Adrenal gland (tissue), 12 donors: Measurements from ENCODE around the gene SHLD1. TPM values are rescaled to one million over a fixed set of nuclear protein-coding genes. Genes with fewer than 3 reads are reported as not detected.

Experiments used
- DNase-seq, 7 donors: peaks; one replicate each; pipeline ENCODE4 v3.0.0-alpha.2; 2019 to 2020
- H3K27ac ChIP-seq, 5 donors: fragments of 200-600 bp; sonication (generic) in 4 of 5; 1 replicate in 3 of 5; 2 replicates in 2 of 5; pipeline versions ENCODE4 v1.5.1 to v1.8.0; 2016 to 2020; ENCODE audit warnings: mild to moderate bottlenecking in 1 of 5
- H3K27me3 ChIP-seq: fragments of 200-600 bp; 2 replicates; pipeline ENCODE4 v1.8.0; 2021
- H3K36me3 ChIP-seq, 2 donors: fragments of 200-600 bp; replicated peaks in 1 of 2; 1 replicate in 1 of 2; 2 replicates in 1 of 2; pipeline versions ENCODE4 v1.5.1 to v1.8.0; 2018 to 2022
- H3K4me1 ChIP-seq, 2 donors: fragments of 200-600 bp; replicated peaks in 1 of 2; 1 replicate in 1 of 2; 2 replicates in 1 of 2; pipeline versions ENCODE4 v1.5.1 to v1.8.0; 2018 to 2021
- H3K4me3 ChIP-seq, 4 donors: fragments of 200-600 bp; sonication (generic) in 3 of 4; one replicate each; pipeline ENCODE4 v1.5.1; 2016 to 2018
- H3K9me3 ChIP-seq, 3 donors: fragments of 200-600 bp; sonication (generic) in 1 of 3; replicated peaks in 1 of 3; 1 replicate in 2 of 3; 2 replicates in 1 of 3; pipeline versions ENCODE4 v1.5.1 to v1.8.0; 2016 to 2021
- CTCF ChIP-seq, 6 experiments: fragments of 450-650 bp in 4 of 6; fragments of 200-600 bp in 2 of 6; sonication (generic) in 1 of 6; IDR thresholded peaks; 1 replicate in 5 of 6; 2 replicates in 1 of 6; pipeline versions ENCODE4 v1.5.1 to v1.8.0; 2016 to 2021; ENCODE audit warnings: antibody characterized with exemption in 6 of 6, mild to moderate bottlenecking in 2 of 6, moderate library complexity in 1 of 6
- POLR2A ChIP-seq, 2 donors: fragments of 450-650 bp; IDR thresholded peaks; one replicate each; pipeline ENCODE4 v1.6.1; 2017; ENCODE audit warnings: antibody characterized with exemption in 2 of 2, mild to moderate bottlenecking in 2 of 2, moderate library complexity in 1 of 2
- WGBS, 4 donors: extraction: QIAGEN DNeasy Blood & Tissue Kit in 2 of 4; methylation state at CpG; one replicate each; pipeline versions ENCODE4 v1.1.5 to v1.1.7; 2013 to 2017; 5-methylcytosine and 5-hydroxymethylcytosine counted together
- intact Hi-C, 2 donors: fragments of 100-400 bp; cut with DNase I; formaldehyde crosslinking; loops; one replicate each; pipeline versions ENCODE4 v1.14.1 to v1.15.0; 2022 to 2023
- polyA plus RNA-seq, 3 donors: library from polyadenylated mRNA; stranded (reverse); fragments of 200-250 nt in 2 of 3; fragments of 350-450 nt in 1 of 3; fragmentation: Illumina TruSeq in 1 of 3; extraction: RNeasy Lipid Tissue Mini Kit (QIAGEN cat#74804) in 1 of 3; gene quantifications; one replicate each; pipeline ENCODE4 v1.2.3, GENCODE V29; 2013 to 2014
- total RNA-seq, 9 donors: library from RNA; depleted of rRNA in 4 of 9; stranded (reverse); fragments of >200 nt in 4 of 9; fragments of 120-200 nt in 1 of 9; fragmentation: NEBNext Ultra II Directional in 1 of 9; extraction: Animal tissue kit (Norgen Biotek cat#: 25700) in 1 of 9; gene quantifications; one replicate each; pipeline versions ENCODE4 v1.1.0 to v1.2.4, GENCODE V29; 2013 to 2023
- donor health status: healthy with polysubstance abuse.
- donor health status: Bipolar disorder and iron deficiency.
- donor health status: DM: yes; HTN: yes; CAD: no.
- donor health status: DM: no; HTN: no; CAD: no.
- donor health status: DM: no; HTN: no; CAD: no.
- donor health status: DM: yes; HTN: yes; CAD: no.

SHLD1 gene
- total and polyA plus RNA-seq, 12 donors, result 3.6 to 18.0 (median 13.0) TPM

GRCh38 chr20:5706797-5707196 lies 43.4 kb upstream of the SHLD1 start:
- TF ChIP-seq CTCF (IDR thresholded peaks at IDR 0.05), result no peak
- intact Hi-C loops, result no loop called here
- H3K4me1 ChIP-seq, result peaks cover 0 to 10% of the 10 kb centered on the region in 2 donors
- H3K36me3 ChIP-seq, result no peaks in the 10 kb centered on the region
- H3K27ac ChIP-seq, result no peak overlapping the region
- DNase-seq, result no peak
- H3K4me3 ChIP-seq, result no peak overlapping the region
- H3K27me3 ChIP-seq, result no peaks in the 10 kb centered on the region
- WGBS, 4 donors, result 92 to 94% (median 93%) methylated on average over 9 of the region's 9 CpGs
- H3K9me3 ChIP-seq, result no peaks in the 10 kb centered on the region

- Histone ChIP-seq H3K4me1 (no peaks in the 10 kb centered on the region), H3K27ac (no peak overlapping the region), H3K27me3 (no peaks in the 10 kb centered on the region), H3K36me3 (no peaks in the 10 kb centered on the region), H3K4me3 (no peak overlapping the region), H3K9me3 (no peaks in the 10 kb centered on the region)
- WGBS, 4 donors, result 40 to 60% (median 55%) methylated on average over 3 of the region's 3 CpGs
- intact Hi-C loops, result loop anchor here in 1 of 2 donors (10.0 kb wide), 1 partner anchor 56 kb away; no protein-coding TSS in a partner anchor
- DNase-seq, result no peak
- TF ChIP-seq POLR2A (IDR thresholded peaks at IDR 0.05) (no peak), CTCF (IDR thresholded peaks at IDR 0.05) (no peak)
Measured at GRCh38 chr20:5710551-5710950, 39.6 kb upstream of the SHLD1 start.

- intact Hi-C loops, result loop anchor here in 1 of 2 donors (10.0 kb wide), 1 partner anchor 60 kb away; no protein-coding TSS in a partner anchor
Measured at GRCh38 chr20:5714261-5715041, 35.8 kb upstream of the SHLD1 start.

More at GRCh38 chr20:5714261-5715041, 35.8 kb upstream of the SHLD1 start:
- H3K27ac ChIP-seq, result peak overlapping the region in 1 of 5 donors; percentile 3
- H3K4me1 ChIP-seq, result peaks cover 9% of the 10 kb centered on the region in 2 donors
- H3K4me3 ChIP-seq, result no peak overlapping the region
- DNase-seq, result peak in 2 of 7 donors; percentile 18 to 63
- no peaks in the 10 kb centered on the region for H3K9me3 ChIP-seq
- no peaks in the 10 kb centered on the region for H3K36me3 ChIP-seq
- WGBS, 4 donors, result 69 to 76% (median 72%) methylated on average over 4 of the region's 4 CpGs
- TF ChIP-seq CTCF (IDR thresholded peaks at IDR 0.05) (no peak), POLR2A (IDR thresholded peaks at IDR 0.05) (no peak)
- no peaks in the 10 kb centered on the region for H3K27me3 ChIP-seq
